H1 (cell line): ENCODE data around the gene MAB21L3. TPM values are rescaled to one million over a fixed set of nuclear protein-coding genes. Genes with fewer than 3 reads are reported as not detected.

ENCODE experiments used
- CTCF ChIA-PET: fragments of 300-600 bp; sonication (Branson Sonifier 250); formaldehyde crosslinking; loops from one replicate; lab custom pipeline; 2021; ENCODE audit not compliant: partially characterized antibody; lab: Charles Lee
- POLR2A ChIA-PET: fragments of 300-600 bp; sonication (Branson Sonifier 250); formaldehyde crosslinking; loops from one replicate; lab custom pipeline; 2021; ENCODE audit warnings: inconsistent platforms; ENCODE audit not compliant: partially characterized antibody; lab: Charles Lee
- DNase-seq, 2 experiments: peaks; one replicate each; pipeline versions ENCODE4 v3.0.0 to v3.0.0-alpha.2; 2010 to 2022; ENCODE audit warnings: low spot score in 2 of 2, low read depth in 1 of 2, mixed read lengths in 1 of 2
- FAIRE-seq: peaks from 2 replicates; lab custom pipeline; 2011; peaks lifted over from hg19 to GRCh38; lab: Jason Lieb, UNC
- H2AFZ ChIP-seq: 2 replicates; pipeline ENCODE4 v1.8.1; 2012; ENCODE audit warnings: low read length, inconsistent platforms
- H2AK5ac ChIP-seq: 2 replicates; pipeline ENCODE4 v1.6.1; 2013; ENCODE audit warnings: low read depth, low read length
- H2BK120ac ChIP-seq: replicated peaks from 2 replicates; pipeline ENCODE3; 2013; ENCODE audit warnings: low read depth, low read length, inconsistent platforms
- H2BK12ac ChIP-seq: 2 replicates; pipeline ENCODE4 v1.6.1; 2013; ENCODE audit warnings: low read depth, low read length
- H2BK15ac ChIP-seq: 2 replicates; pipeline ENCODE4 v1.6.1; 2013; ENCODE audit warnings: low read length
- H2BK20ac ChIP-seq: 2 replicates; pipeline ENCODE4 v1.6.1; 2013; ENCODE audit warnings: low read length
- H2BK5ac ChIP-seq: 2 replicates; pipeline ENCODE4 v1.6.1; 2013; ENCODE audit warnings: low read depth, low read length
- H3K14ac ChIP-seq: 2 replicates; pipeline ENCODE4 v1.6.1; 2013; ENCODE audit warnings: inconsistent platforms; ENCODE audit not compliant: insufficient read length
- H3K18ac ChIP-seq: 2 replicates; pipeline ENCODE4 v1.6.1; 2013; ENCODE audit warnings: low read length; ENCODE audit errors: extremely low read depth
- H3K23ac ChIP-seq: 2 replicates; pipeline ENCODE4 v1.6.1; 2013; ENCODE audit warnings: inconsistent platforms; ENCODE audit not compliant: insufficient read length
- H3K23me2 ChIP-seq: 2 replicates; pipeline ENCODE4 v1.6.1; 2013; ENCODE audit warnings: low read depth, low read length
- H3K27ac ChIP-seq: 2 replicates; pipeline ENCODE4 v1.6.1; 2011; ENCODE audit warnings: low read depth, low read length, inconsistent platforms
- H3K27me3 ChIP-seq, 4 experiments: replicated peaks in 1 of 4; 1 replicate in 1 of 4; 2 replicates in 3 of 4; pipeline versions ENCODE4 v1.6.1 to v1.8.1; 2011 to 2013; ENCODE audit warnings: low read length in 3 of 4, mild to moderate bottlenecking in 3 of 4, inconsistent platforms in 2 of 4, mixed read lengths in 2 of 4, moderate library complexity in 1 of 4; ENCODE audit not compliant: control insufficient read depth in 3 of 4, insufficient read depth in 3 of 4; ENCODE audit errors: extremely low read depth in 1 of 4
- H3K36me3 ChIP-seq, 4 experiments: 2 replicates each; pipeline versions ENCODE4 v1.6.1 to v1.8.1; 2011 to 2013; ENCODE audit warnings: mild to moderate bottlenecking in 4 of 4, low read length in 3 of 4, moderate library complexity in 2 of 4, control low read depth in 1 of 4, inconsistent platforms in 1 of 4; ENCODE audit not compliant: insufficient read depth in 4 of 4, control insufficient read depth in 2 of 4
- H3K4ac ChIP-seq: replicated peaks from 2 replicates; pipeline ENCODE3; 2013; ENCODE audit warnings: low read length, low read depth, mixed read lengths, inconsistent platforms; ENCODE audit not compliant: insufficient read length
- H3K4me1 ChIP-seq, 4 experiments: replicated peaks in 1 of 4; 1 replicate in 1 of 4; 2 replicates in 3 of 4; pipeline versions ENCODE4 v1.6.1 to v1.8.1; 2011 to 2013; ENCODE audit warnings: low read length in 3 of 4, inconsistent platforms in 2 of 4, mixed read lengths in 1 of 4; ENCODE audit not compliant: insufficient read depth in 4 of 4, control insufficient read depth in 3 of 4
- H3K4me2 ChIP-seq, 2 experiments: 2 replicates each; pipeline versions ENCODE4 v1.6.1 to v1.8.1; 2011 to 2013; ENCODE audit warnings: low read depth in 2 of 2, low read length in 2 of 2, control low read depth in 1 of 2, inconsistent platforms in 1 of 2, mild to moderate bottlenecking in 1 of 2; ENCODE audit not compliant: insufficient read depth in 1 of 2
- H3K4me3 ChIP-seq, 4 experiments: fragments of 200-600, 300-600 bp in 1 of 4; sonication (generic), shearing (Covaris generic), sonication (Bioruptor Twin) in 1 of 4; 2 replicates each; pipeline versions ENCODE4 v1.5.1 to v1.8.1; 2011 to 2016; ENCODE audit warnings: low read length in 4 of 4, low read depth in 3 of 4, control low read depth in 2 of 4, inconsistent platforms in 2 of 4, mild to moderate bottlenecking in 2 of 4, mixed read lengths in 1 of 4, moderate library complexity in 1 of 4; ENCODE audit not compliant: insufficient read depth in 2 of 4; ENCODE audit errors: extremely low read depth in 1 of 4
- H3K56ac ChIP-seq: replicated peaks from 2 replicates; pipeline ENCODE3; 2013; ENCODE audit warnings: low read depth, mild to moderate bottlenecking, mixed read lengths, low read length, inconsistent platforms; ENCODE audit not compliant: insufficient read length
- H3K79me1 ChIP-seq: 2 replicates; pipeline ENCODE4 v1.6.1; 2013; ENCODE audit warnings: low read depth, low read length, control low read depth
- H3K79me2 ChIP-seq, 2 experiments: 2 replicates each; pipeline versions ENCODE4 v1.6.1 to v1.8.1; 2012 to 2013; ENCODE audit warnings: low read length in 2 of 2, mild to moderate bottlenecking in 2 of 2, inconsistent platforms in 1 of 2; ENCODE audit not compliant: insufficient read depth in 2 of 2, control insufficient read depth in 1 of 2
- H3K9ac ChIP-seq, 4 experiments: replicated peaks in 1 of 4; 1 replicate in 1 of 4; 2 replicates in 3 of 4; pipeline versions ENCODE4 v1.6.1 to v1.8.1; 2011 to 2013; ENCODE audit warnings: low read depth in 3 of 4, low read length in 3 of 4, control low read depth in 2 of 4, mild to moderate bottlenecking in 2 of 4, moderate library complexity in 2 of 4, inconsistent platforms in 1 of 4; ENCODE audit errors: extremely low read depth in 1 of 4
- H3K9me3 ChIP-seq, 2 experiments: 2 replicates each; pipeline versions ENCODE4 v1.6.1 to v1.8.1; 2012 to 2013; ENCODE audit warnings: mild to moderate bottlenecking in 2 of 2, moderate library complexity in 2 of 2, control low read depth in 1 of 2, inconsistent platforms in 1 of 2, low read depth in 1 of 2, low read length in 1 of 2, mixed read lengths in 1 of 2; ENCODE audit not compliant: insufficient read depth in 2 of 2
- H4K20me1 ChIP-seq, 2 experiments: replicated peaks in 1 of 2; 2 replicates each; pipeline versions ENCODE3 to v1.8.1; 2011 to 2013; ENCODE audit warnings: inconsistent platforms in 2 of 2, low read length in 2 of 2, mild to moderate bottlenecking in 1 of 2; ENCODE audit not compliant: insufficient read depth in 2 of 2, control insufficient read depth in 1 of 2
- H4K5ac ChIP-seq: 2 replicates; pipeline ENCODE4 v1.6.1; 2013; ENCODE audit warnings: low read length, low read depth, mixed read lengths, inconsistent platforms; ENCODE audit not compliant: insufficient read length
- H4K8ac ChIP-seq: 2 replicates; pipeline ENCODE4 v1.8.0; 2013; ENCODE audit warnings: mild to moderate bottlenecking, moderate library complexity, low read length, inconsistent platforms; ENCODE audit not compliant: insufficient read depth; ENCODE audit errors: extremely low read depth
- H4K91ac ChIP-seq: replicated peaks from 2 replicates; pipeline ENCODE3; 2013; ENCODE audit warnings: low read length, mixed read lengths, inconsistent platforms; ENCODE audit not compliant: insufficient read length
- SP4 ChIP-seq: IDR thresholded peaks from 2 replicates; pipeline ENCODE4 v1.6.1; 2012; ENCODE audit warnings: low read length, inconsistent platforms
- WGBS, 2 experiments: shearing (Covaris generic) in 1 of 2; methylation state at CpG; one replicate each; pipeline versions ENCODE4 v1.1.6 to v1.1.7; 2013 to 2015; ENCODE audit warnings: low lambda C conversion rate in 2 of 2, mixed read lengths in 2 of 2, inconsistent platforms in 1 of 2, low coverage in 1 of 2, missing lambda C conversion rate in 1 of 2; ENCODE audit not compliant: insufficient replicate concordance in 2 of 2, insufficient coverage in 1 of 2, insufficient read length in 1 of 2; ENCODE audit errors: extremely low coverage in 1 of 2, missing lambda C conversion rate in 1 of 2; 5-methylcytosine and 5-hydroxymethylcytosine counted together
- polyA plus RNA-seq, 7 experiments: library from polyadenylated mRNA; depleted of rRNA in 3 of 7; stranded (reverse) in 5 of 7; unstranded in 2 of 7; fragments of >200 nt in 5 of 7; fragments of 200-250 nt in 2 of 7; gene quantifications; 1 replicate in 5 of 7; 2 replicates in 1 of 7; 4 replicates in 1 of 7; pipeline versions ENCODE4 v1.2.1 to v1.2.3, GENCODE V29; 2011 to 2013; ENCODE audit warnings: missing spikeins in 2 of 7, mixed read lengths in 2 of 7
- total RNA-seq: library from RNA; stranded (reverse); fragmentation: NEBNext Ultra II Directional; extraction: Animal tissue kit (Norgen Biotek cat#: 25700); gene quantifications from 2 replicates; pipeline ENCODE4 v1.2.1, GENCODE V29; 2021

The MAB21L3 gene
- total and polyA plus RNA-seq, 2 of the 8 experiments (the other 6 are each of a cell fraction or from before 2014, with no cell fraction given): not detected

- no peaks in the 10 kb centered on the region for H3K79me1 ChIP-seq
- no peak overlapping the region for H4K5ac ChIP-seq
- FAIRE-seq (no peak), DNase-seq (no peak)
- H2AK5ac ChIP-seq: no peak overlapping the region
- H3K4me3 ChIP-seq: no peak overlapping the region
- no peaks in the 10 kb centered on the region for H3K9me3 ChIP-seq
- ChIA-PET CTCF (interaction anchor here (7.9 kb wide), 1 partner anchor 13 kb away, joined by 36 read pairs; no protein-coding TSS in a partner anchor), POLR2A (no interaction called here)
- H2BK20ac ChIP-seq: no peak overlapping the region
- H3K27ac ChIP-seq: no peak overlapping the region
- no peak overlapping the region for H3K18ac ChIP-seq
- no peaks in the 10 kb centered on the region; a peak in 1 of 7 replicates for H3K27me3 ChIP-seq
- no peak overlapping the region for H3K14ac ChIP-seq
- no peak overlapping the region for H2BK15ac ChIP-seq
- no peak for TF ChIP-seq SP4
- no peak overlapping the region for H3K9ac ChIP-seq
- H2AFZ ChIP-seq: no peak overlapping the region
- H4K8ac ChIP-seq: no peak overlapping the region
- H4K20me1 ChIP-seq: no peaks in the 10 kb centered on the region
- H2BK120ac ChIP-seq: no peak overlapping the region
- no peaks in the 10 kb centered on the region; the same call in 1 of the 2 replicates for H3K23me2 ChIP-seq
- H3K36me3 ChIP-seq: no peaks in the 10 kb centered on the region
- no peak overlapping the region for H3K4ac ChIP-seq
- WGBS, 2 experiments: 97% methylated on average over 3 of the region's 4 CpGs; no CpG with 5 or more reads in 1 of the 2 experiments
- no peak overlapping the region for H4K91ac ChIP-seq
- H3K79me2 ChIP-seq: no peaks in the 10 kb centered on the region
- no peak overlapping the region for H2BK5ac ChIP-seq
- H3K23ac ChIP-seq: no peak overlapping the region
- H3K4me2 ChIP-seq: no peak overlapping the region
- no peak overlapping the region for H3K56ac ChIP-seq
- H3K4me1 ChIP-seq: no peaks in the 10 kb centered on the region
- no peak overlapping the region for H2BK12ac ChIP-seq
Measured at GRCh38 chr1:116126281-116126680, 15.1 kb downstream of the MAB21L3 start.
